Measurements from ENCODE around the gene MAP1LC3B. TPM values are rescaled to one million over a fixed set of nuclear protein-coding genes. Genes with fewer than 3 reads are reported as not detected.

The MAP1LC3B gene
- total and polyA plus RNA-seq, 2 of the 8 experiments (the other 6 are each of a cell fraction or from before 2014, with no cell fraction given), result 29.5 to 48.5 TPM

- H4K91ac ChIP-seq (replicated peaks; ENCODE audit: insufficient read length, low read length), result no peak overlapping the region
- no peak overlapping the region for H2BK15ac ChIP-seq (ENCODE audit: low read length)
- H3K36me3 ChIP-seq (ENCODE audit: control insufficient read depth in 2 of 4, insufficient read depth in 4 of 4, low read length in 3 of 4), result peaks cover 0 to 17% (median 9%) of the 10 kb centered on the region in 4 experiments; a peak in 5 of 8 replicates
- no peaks in the 10 kb centered on the region for H3K9me3 ChIP-seq (ENCODE audit: insufficient read depth in 2 of 2, low read depth in 1 of 2, low read length in 1 of 2)
- H3K18ac ChIP-seq (ENCODE audit: extremely low read depth, low read length), result no peak overlapping the region
- H3K4me2 ChIP-seq (ENCODE audit: insufficient read depth in 1 of 2, low read depth in 2 of 2, low read length in 2 of 2), result no peak overlapping the region
- no peak for FAIRE-seq
- H3K4me3 ChIP-seq (ENCODE audit: extremely low read depth in 1 of 4, insufficient read depth in 2 of 4, low read depth in 3 of 4, low read length in 4 of 4), result no peak overlapping the region
- H2AK5ac ChIP-seq (ENCODE audit: low read depth, low read length), result no peak overlapping the region
- POLR2A ChIA-PET (ENCODE audit: partially characterized antibody), result no interaction called here
- peaks cover 3 to 14% of the 10 kb centered on the region in 2 experiments for H4K20me1 ChIP-seq (replicated peaks in 1 of 2; ENCODE audit: control insufficient read depth in 1 of 2, insufficient read depth in 2 of 2, low read length in 2 of 2)
- no peak overlapping the region for H3K27ac ChIP-seq (ENCODE audit: low read depth, low read length)
- H3K9ac ChIP-seq (replicated peaks in 1 of 4; ENCODE audit: extremely low read depth in 1 of 4, low read depth in 3 of 4, low read length in 3 of 4), result no peak overlapping the region
- no peak overlapping the region for H2BK120ac ChIP-seq (replicated peaks; ENCODE audit: low read depth, low read length)
- no peak overlapping the region for H2AFZ ChIP-seq (ENCODE audit: low read length)
- TF ChIP-seq CBX5 (IDR thresholded peaks at IDR 0.05; ENCODE audit: low read depth, low read length), result no peak
- TF ChIP-seq TAF1 (IDR thresholded peaks at IDR 0.05; ENCODE audit: low read depth, low read length), result no peak
- TF ChIP-seq CBX8 (IDR thresholded peaks at IDR 0.05; ENCODE audit: borderline replicate concordance, low read depth, low read length), result no peak
- no peak for TF ChIP-seq JUN (IDR thresholded peaks at IDR 0.05; ENCODE audit: low read depth, low read length)
- no peak for TF ChIP-seq GABPA (IDR thresholded peaks at IDR 0.05; ENCODE audit: borderline replicate concordance, insufficient read depth, low read length)
- TF ChIP-seq POLR2A (IDR thresholded peaks at IDR 0.05; ENCODE audit: control extremely low read depth in 1 of 2, low read depth in 2 of 2, low read length in 2 of 2), result no peak
- no peak for TF ChIP-seq SIX5 (IDR thresholded peaks at IDR 0.05; ENCODE audit: low read depth, low read length)
- no peak for TF ChIP-seq ZNF274 (IDR thresholded peaks at IDR 0.05; ENCODE audit: borderline replicate concordance, extremely low read depth, low read length)
- no peak for TF ChIP-seq YY1 (IDR thresholded peaks at IDR 0.05; ENCODE audit: low read depth, low read length)
- no peak for TF ChIP-seq SUZ12 (IDR thresholded peaks at IDR 0.05; ENCODE audit: low read length)
- no peak for TF ChIP-seq KDM5A (IDR thresholded peaks at IDR 0.05; ENCODE audit: low read length)
- TF ChIP-seq TBP (IDR thresholded peaks at IDR 0.05; ENCODE audit: low read depth, low read length), result no peak
- no peak for TF ChIP-seq SRF (IDR thresholded peaks at IDR 0.05; ENCODE audit: low read depth, low read length)
- no peak for TF ChIP-seq RAD21 (IDR thresholded peaks at IDR 0.05 in 1 of 2, conservative IDR thresholded peaks at IDR 0.05 in 1 of 2; ENCODE audit: low read depth in 2 of 2, low read length in 2 of 2)
- no peak for TF ChIP-seq RFX5 (IDR thresholded peaks at IDR 0.05; ENCODE audit: borderline replicate concordance, low read depth, low read length)
- no peak overlapping the region for H3K23ac ChIP-seq (ENCODE audit: insufficient read length)
- H3K14ac ChIP-seq (ENCODE audit: insufficient read length), result no peak overlapping the region
- H3K79me2 ChIP-seq (ENCODE audit: control insufficient read depth in 1 of 2, insufficient read depth in 2 of 2, low read length in 2 of 2), result no peaks in the 10 kb centered on the region
- H3K4ac ChIP-seq (replicated peaks; ENCODE audit: insufficient read length, low read depth, low read length), result no peak overlapping the region
- H4K5ac ChIP-seq (ENCODE audit: insufficient read length, low read depth, low read length), result no peak overlapping the region
- no peaks in the 10 kb centered on the region for H3K4me1 ChIP-seq (replicated peaks in 1 of 4; ENCODE audit: control insufficient read depth in 3 of 4, insufficient read depth in 4 of 4, low read length in 3 of 4)
- H3K79me1 ChIP-seq (ENCODE audit: low read depth, low read length), result peaks cover 8% of the 10 kb centered on the region
- no peaks in the 10 kb centered on the region for H3K27me3 ChIP-seq (replicated peaks in 1 of 4; ENCODE audit: control insufficient read depth in 3 of 4, extremely low read depth in 1 of 4, insufficient read depth in 3 of 4, low read length in 3 of 4)
- H2BK20ac ChIP-seq (ENCODE audit: low read length), result no peak overlapping the region
- no peak overlapping the region for H3K56ac ChIP-seq (replicated peaks; ENCODE audit: insufficient read length, low read depth, low read length)
- no peak for DNase-seq (ENCODE audit: low read depth in 1 of 2, low spot score in 2 of 2)
- WGBS, 2 experiments (ENCODE audit: extremely low coverage in 1 of 2, insufficient coverage in 1 of 2, insufficient read length in 1 of 2, insufficient replicate concordance in 2 of 2, low coverage in 1 of 2, low lambda C conversion rate in 2 of 2, missing lambda C conversion rate in 1 of 2), result 95% methylated on average over 17 of the region's 17 CpGs; no CpG with 5 or more reads in 1 of the 2 experiments
- no peak overlapping the region for H4K8ac ChIP-seq (ENCODE audit: extremely low read depth, insufficient read depth, low read length)
- CTCF ChIA-PET (ENCODE audit: partially characterized antibody), result interaction anchor here (0.7 to 1.3 kb wide), 5 partner anchors 11 to 184 kb away, joined by 3 to 5 read pairs (median 3); partner anchors contain the start of gene FBXO31
- H3K23me2 ChIP-seq (ENCODE audit: low read depth, low read length), result no peaks in the 10 kb centered on the region
- H2BK5ac ChIP-seq (ENCODE audit: low read depth, low read length), result no peak overlapping the region
- H2BK12ac ChIP-seq (ENCODE audit: low read depth, low read length), result no peak overlapping the region
These were observed 33.9 kb upstream of the MAP1LC3B start for GRCh38 chr16:87358250-87358649.
